Measurements from ENCODE around the gene CHP2. TPM values are rescaled to one million over a fixed set of nuclear protein-coding genes. Genes with fewer than 3 reads are reported as not detected.
A peak's percentile ranks its signal among the peaks of the same experiment; 100 is the strongest.

Gene CHP2
- polyA plus RNA-seq, 1 donor from 2014 or later = not detected

DNA sequence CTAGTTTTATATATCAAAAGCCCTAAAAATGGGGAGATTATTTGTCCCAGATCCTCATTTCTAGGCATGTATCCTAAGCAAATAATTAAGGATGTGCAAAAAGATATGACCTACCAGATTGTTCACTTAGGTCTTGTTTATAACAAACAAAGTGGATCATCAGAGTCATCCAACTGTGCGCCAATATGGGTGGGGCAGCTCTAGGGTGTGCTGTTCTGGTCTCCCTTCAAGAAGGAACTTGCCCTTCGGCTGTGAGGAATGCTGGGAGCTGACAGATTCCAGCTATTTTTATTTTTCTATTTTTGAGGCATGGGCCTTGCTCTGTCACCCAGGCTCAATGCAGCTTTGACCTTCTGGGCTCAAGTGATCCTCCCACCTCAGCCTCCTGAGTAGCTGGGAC lies 13.8 kb downstream of the CHP2 start:
- no peak overlapping the region for H3K27ac Mint-ChIP-seq

DNA sequence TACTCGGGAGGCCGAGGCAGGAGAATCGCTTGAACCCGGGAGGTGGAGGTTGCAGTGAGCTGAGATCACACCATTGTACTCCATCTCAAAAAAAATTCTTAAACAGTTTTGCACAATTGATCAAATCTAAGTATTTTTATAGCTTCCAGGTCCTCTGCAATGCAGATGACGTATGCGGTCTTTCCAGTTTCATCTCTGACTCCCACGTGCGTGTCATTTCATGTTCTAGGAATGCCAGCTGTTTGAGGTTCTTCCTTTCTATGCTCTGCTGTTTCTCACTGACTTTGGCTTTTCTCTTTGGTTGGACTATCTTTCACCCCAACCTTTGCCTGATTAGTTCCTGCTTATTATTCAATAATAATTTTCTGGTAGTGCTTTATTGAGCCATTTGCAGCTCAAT lies 16.2 kb downstream of the CHP2 start:
- Mint-ChIP-seq H3K27me3 (peaks cover 8% of the 10 kb centered on the region), H3K4me3 (no peak overlapping the region), H3K27ac (no peak overlapping the region), H3K36me3 (no peaks in the 10 kb centered on the region), H3K9me3 (peaks cover 0 to 2% (median 0%) of the 10 kb centered on the region in 3 donors), H3K4me1 (no peaks in the 10 kb centered on the region)

More for the DNA sequence above, 13.8 kb downstream of the CHP2 start:
- Mint-ChIP-seq H3K36me3 (no peaks in the 10 kb centered on the region), H3K9me3 (peaks cover 0 to 3% (median 1%) of the 10 kb centered on the region in 3 donors), H3K4me1 (no peaks in the 10 kb centered on the region), H3K4me3 (no peak overlapping the region), H3K27me3 (peaks cover 3% of the 10 kb centered on the region)

- peak overlapping the region in 1 of 3 donors; percentile 67 for H3K27ac Mint-ChIP-seq
- H3K4me3 Mint-ChIP-seq = no peak overlapping the region
- no peaks in the 10 kb centered on the region for H3K4me1 Mint-ChIP-seq
- peaks cover 8% of the 10 kb centered on the region for H3K27me3 Mint-ChIP-seq
- no peaks in the 10 kb centered on the region for H3K36me3 Mint-ChIP-seq
- no peaks in the 10 kb centered on the region for H3K9me3 Mint-ChIP-seq
Measured at GRCh38 chr16:23771642-23772041, 16.8 kb downstream of the CHP2 start.

DNA sequence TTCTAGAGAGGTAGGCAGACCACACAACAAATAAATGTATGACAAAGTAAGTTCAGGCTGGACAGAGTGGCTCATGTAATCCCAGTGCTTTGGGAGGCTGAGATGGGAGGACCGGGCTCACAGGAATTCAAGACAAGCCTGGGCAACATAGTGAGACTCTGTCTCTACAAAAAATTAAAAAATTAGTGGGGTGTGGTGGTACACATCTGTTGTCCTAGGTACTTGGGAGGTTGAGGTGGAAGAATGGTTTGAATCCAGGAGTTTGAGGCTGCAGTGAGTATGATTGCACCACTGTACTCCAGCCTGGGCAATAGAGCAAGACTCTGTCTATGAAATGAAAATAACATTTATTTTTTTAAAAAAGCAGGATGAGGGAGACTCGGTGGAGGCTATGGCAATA lies 18.5 kb downstream of the CHP2 start:
- H3K4me1 Mint-ChIP-seq = no peaks in the 10 kb centered on the region
- H3K4me3 Mint-ChIP-seq = no peak overlapping the region
- no peaks in the 10 kb centered on the region for H3K36me3 Mint-ChIP-seq
- H3K27me3 Mint-ChIP-seq = peaks cover 8% of the 10 kb centered on the region
- no peaks in the 10 kb centered on the region for H3K9me3 Mint-ChIP-seq
- no peak overlapping the region for H3K27ac Mint-ChIP-seq

DNA sequence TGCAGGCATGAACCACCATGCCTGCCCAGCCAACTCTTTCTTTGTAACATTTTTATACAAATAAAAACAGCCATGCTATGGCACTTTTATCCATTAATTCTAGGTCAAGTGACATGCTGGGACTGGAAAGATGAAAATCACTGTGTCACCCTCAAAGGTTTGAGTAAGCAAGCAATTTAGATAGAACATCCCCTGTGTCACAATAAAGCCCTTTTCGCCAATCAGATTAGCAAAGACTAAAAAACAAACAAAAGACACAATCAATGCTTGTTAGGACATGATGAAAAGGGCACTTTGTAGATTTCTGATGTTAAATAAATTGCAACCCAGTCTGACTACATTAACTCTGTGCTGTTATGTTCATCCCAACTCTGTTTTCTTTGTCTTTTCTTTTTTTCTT lies 26.4 kb downstream of the CHP2 start:
- Mint-ChIP-seq H3K9me3 (peaks cover 0 to 1% (median 0%) of the 10 kb centered on the region in 3 donors), H3K27ac (no peak overlapping the region), H3K4me3 (no peak overlapping the region), H3K27me3 (peaks cover 19% of the 10 kb centered on the region), H3K36me3 (no peaks in the 10 kb centered on the region), H3K4me1 (no peaks in the 10 kb centered on the region)

DNA sequence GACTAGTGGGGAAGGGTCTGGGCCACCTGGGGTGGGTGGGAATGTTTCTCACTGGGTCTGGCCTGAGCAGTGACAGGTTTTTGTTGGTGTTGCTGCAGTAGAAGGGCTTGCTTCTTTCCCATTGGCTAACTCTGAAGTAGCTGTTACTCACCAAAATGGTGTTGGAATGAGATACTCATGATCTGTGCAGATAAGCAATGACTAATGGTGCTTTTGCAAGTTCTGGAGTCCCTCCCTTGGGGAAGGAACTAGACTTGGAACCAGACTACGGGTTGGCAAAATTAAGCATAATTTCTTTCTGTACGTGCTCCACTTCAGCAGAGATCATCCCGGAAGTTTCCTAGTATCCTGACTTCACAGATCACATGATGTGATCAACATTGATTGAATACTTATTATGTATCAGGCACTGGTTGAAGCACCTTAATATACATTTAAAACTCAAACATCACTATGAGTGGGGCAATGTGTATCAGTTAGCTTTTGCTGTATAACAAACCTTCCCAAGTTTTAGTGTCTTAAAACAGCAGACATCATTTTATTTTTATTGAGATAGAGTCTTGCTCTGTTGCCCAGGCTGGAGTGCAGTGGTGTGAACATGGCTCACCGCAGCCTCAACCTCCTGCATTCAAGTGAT lies 30.1 kb downstream of the CHP2 start:
- Mint-ChIP-seq H3K4me3 (no peak overlapping the region), H3K27ac (no peak overlapping the region), H3K4me1 (peaks cover 2 to 10% (median 7%) of the 10 kb centered on the region in 3 donors), H3K36me3 (no peaks in the 10 kb centered on the region), H3K9me3 (peaks cover 0 to 1% (median 0%) of the 10 kb centered on the region in 3 donors), H3K27me3 (peaks cover 15% of the 10 kb centered on the region)

- Mint-ChIP-seq H3K36me3 (no peaks in the 10 kb centered on the region), H3K27me3 (peaks cover 10% of the 10 kb centered on the region), H3K9me3 (peaks cover 0 to 1% (median 0%) of the 10 kb centered on the region in 3 donors)
Measured at GRCh38 chr16:23785842-23786241, 31.0 kb downstream of the CHP2 start.

GRCh38 chr16:23786964-23787561 lies 32.2 kb downstream of the CHP2 start:
- Mint-ChIP-seq H3K27me3 (peaks cover 6% of the 10 kb centered on the region), H3K27ac (no peak overlapping the region), H3K9me3 (peaks cover 0 to 1% (median 0%) of the 10 kb centered on the region in 3 donors), H3K36me3 (no peaks in the 10 kb centered on the region), H3K4me3 (no peak overlapping the region), H3K4me1 (peaks cover 2 to 10% (median 7%) of the 10 kb centered on the region in 3 donors)

More at GRCh38 chr16:23785842-23786241, 31.0 kb downstream of the CHP2 start:
- no peak overlapping the region for H3K4me3 Mint-ChIP-seq
- peaks cover 2 to 10% (median 7%) of the 10 kb centered on the region in 3 donors for H3K4me1 Mint-ChIP-seq
- H3K27ac Mint-ChIP-seq = no peak overlapping the region

- no peak overlapping the region for H3K27ac Mint-ChIP-seq
- H3K9me3 Mint-ChIP-seq = no peaks in the 10 kb centered on the region
- peaks cover 1% of the 10 kb centered on the region for H3K27me3 Mint-ChIP-seq
- no peak overlapping the region for H3K4me3 Mint-ChIP-seq
- no peaks in the 10 kb centered on the region for H3K36me3 Mint-ChIP-seq
- H3K4me1 Mint-ChIP-seq = peaks cover 2 to 10% (median 7%) of the 10 kb centered on the region in 3 donors
Measured at GRCh38 chr16:23788685-23789084, 33.9 kb downstream of the CHP2 start.

DNA sequence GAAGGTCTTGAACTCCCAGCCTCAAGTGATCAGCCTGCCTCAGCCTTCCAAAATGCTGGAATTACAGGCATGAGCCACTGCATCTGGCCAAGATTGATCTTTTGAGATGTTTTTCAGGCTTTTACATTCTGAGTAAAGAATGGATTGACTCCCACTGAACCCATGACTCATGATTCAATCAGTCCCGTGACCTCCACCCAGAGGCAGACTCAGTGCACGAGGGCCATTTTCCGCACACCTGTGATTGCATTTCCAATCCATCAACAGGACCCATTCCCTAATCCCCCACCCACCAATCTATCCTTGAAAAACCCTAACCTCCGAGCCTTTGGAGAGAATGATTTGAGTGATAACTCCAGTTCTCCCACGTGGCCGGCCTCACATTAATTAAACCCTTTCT lies 40.6 kb downstream of the CHP2 start:
- no peak overlapping the region for H3K27ac Mint-ChIP-seq
- H3K27me3 Mint-ChIP-seq = peaks cover 3% of the 10 kb centered on the region
- peaks cover 2% of the 10 kb centered on the region for H3K36me3 Mint-ChIP-seq
- H3K9me3 Mint-ChIP-seq = no peaks in the 10 kb centered on the region
- H3K4me3 Mint-ChIP-seq = no peak overlapping the region
- peaks cover 0 to 1% (median 0%) of the 10 kb centered on the region in 3 donors for H3K4me1 Mint-ChIP-seq

DNA sequence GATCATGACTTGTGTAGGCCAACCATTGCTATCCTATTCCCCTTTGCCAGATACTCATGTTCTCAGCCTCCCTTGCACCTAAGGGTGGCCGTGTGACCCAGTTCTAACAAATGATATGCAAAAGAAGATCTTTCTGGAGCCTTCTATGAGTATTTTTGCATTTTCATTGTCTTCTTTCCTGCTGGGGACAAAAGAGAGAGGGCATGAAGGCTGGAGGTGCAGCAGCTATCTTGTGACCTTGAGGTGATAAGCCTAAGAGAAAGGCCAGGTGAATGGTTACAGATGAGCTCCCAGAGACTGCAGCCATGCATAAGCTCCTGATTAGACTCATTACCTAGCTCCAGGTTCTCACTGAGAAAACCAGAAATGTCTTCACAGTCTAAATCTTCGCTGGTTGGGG lies 42.1 kb downstream of the CHP2 start:
- Mint-ChIP-seq H3K27me3 (peaks cover 2% of the 10 kb centered on the region), H3K27ac (no peak overlapping the region), H3K9me3 (no peaks in the 10 kb centered on the region), H3K4me1 (peaks cover 5 to 9% (median 7%) of the 10 kb centered on the region in 3 donors), H3K36me3 (peaks cover 2% of the 10 kb centered on the region), H3K4me3 (no peak overlapping the region)

DNA sequence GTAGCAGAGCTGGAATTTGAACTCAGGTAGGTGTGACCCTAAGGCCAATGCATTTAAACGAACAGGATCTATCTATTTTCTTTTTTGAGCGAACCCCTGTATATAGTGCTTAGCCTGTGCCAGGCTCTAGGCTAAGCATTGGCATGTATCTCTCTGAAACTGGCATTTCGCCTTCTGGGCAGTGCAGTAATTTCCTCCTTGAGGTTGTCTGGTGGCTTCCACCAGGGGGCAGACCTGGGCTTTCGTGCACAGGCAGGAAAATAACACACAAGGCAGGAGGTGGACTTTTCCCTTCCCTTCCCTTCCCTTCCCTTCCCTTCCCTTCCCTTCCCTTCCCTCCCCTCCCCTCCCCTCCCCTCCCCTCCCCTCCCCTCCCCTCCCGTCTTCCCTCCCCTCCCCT lies 46.6 kb downstream of the CHP2 start:
- H3K36me3 Mint-ChIP-seq = no peaks in the 10 kb centered on the region
- H3K27ac Mint-ChIP-seq = no peak overlapping the region
- H3K4me1 Mint-ChIP-seq = peaks cover 17 to 24% (median 22%) of the 10 kb centered on the region in 3 donors
- H3K27me3 Mint-ChIP-seq = peaks cover 2% of the 10 kb centered on the region
- no peaks in the 10 kb centered on the region for H3K9me3 Mint-ChIP-seq
- peak overlapping the region in 1 of 4 donors; percentile 39 for H3K4me3 Mint-ChIP-seq

- Mint-ChIP-seq H3K4me1 (peaks cover 26 to 32% (median 30%) of the 10 kb centered on the region in 3 donors), H3K27ac (no peak overlapping the region), H3K27me3 (no peaks in the 10 kb centered on the region), H3K4me3 (no peak overlapping the region), H3K9me3 (no peaks in the 10 kb centered on the region), H3K36me3 (no peaks in the 10 kb centered on the region)
Measured at GRCh38 chr16:23802776-23803175, 48.0 kb downstream of the CHP2 start.

- no peaks in the 10 kb centered on the region for H3K9me3 Mint-ChIP-seq
Measured at GRCh38 chr16:23803591-23804123, 48.8 kb downstream of the CHP2 start.

GRCh38 chr16:23807028-23807427 lies 52.2 kb downstream of the CHP2 start:
- Mint-ChIP-seq H3K4me1 (peaks cover 23 to 28% (median 26%) of the 10 kb centered on the region in 3 donors), H3K27ac (peak overlapping the region; percentile 70 to 97 (median 84)), H3K4me3 (peak overlapping the region in 3 of 4 donors; percentile 13 to 88 (median 58)), H3K27me3 (peaks cover 6% of the 10 kb centered on the region), H3K9me3 (no peaks in the 10 kb centered on the region), H3K36me3 (no peaks in the 10 kb centered on the region)

More at GRCh38 chr16:23803591-23804123, 48.8 kb downstream of the CHP2 start:
- peak overlapping the region in 2 of 4 donors; percentile 24 to 49 for H3K4me3 Mint-ChIP-seq
- H3K4me1 Mint-ChIP-seq = peaks cover 26 to 36% (median 30%) of the 10 kb centered on the region in 3 donors
- peak overlapping the region in 1 of 3 donors; percentile 54 for H3K27ac Mint-ChIP-seq
- no peaks in the 10 kb centered on the region for H3K27me3 Mint-ChIP-seq
- no peaks in the 10 kb centered on the region for H3K36me3 Mint-ChIP-seq

All from IgD-negative memory B cell (primary cell).